NCI-H2107 (cell line): ENCODE measurements around the gene NT5C.
"Not testable (repeated sequence)": the region's sequence is repeated elsewhere in the genome, so short reads cannot be mapped to it uniquely, and the experiment has no call there.

ENCODE experiments used
- DNase-seq: peaks from one replicate; lab custom pipeline; 2025; lab: John Stamatoyannopoulos, UW

The NT5C gene

GRCh38 chr17:75144816-75145512, 13.4 kb upstream of the NT5C start:
- DNase-seq: no peak

- no peak for DNase-seq
These were observed 10.9 kb upstream of the NT5C start for GRCh38 chr17:75142236-75142971.

- no peak for DNase-seq
These were observed 7.0 kb upstream of the NT5C start for GRCh38 chr17:75138519-75138918.

DNA sequence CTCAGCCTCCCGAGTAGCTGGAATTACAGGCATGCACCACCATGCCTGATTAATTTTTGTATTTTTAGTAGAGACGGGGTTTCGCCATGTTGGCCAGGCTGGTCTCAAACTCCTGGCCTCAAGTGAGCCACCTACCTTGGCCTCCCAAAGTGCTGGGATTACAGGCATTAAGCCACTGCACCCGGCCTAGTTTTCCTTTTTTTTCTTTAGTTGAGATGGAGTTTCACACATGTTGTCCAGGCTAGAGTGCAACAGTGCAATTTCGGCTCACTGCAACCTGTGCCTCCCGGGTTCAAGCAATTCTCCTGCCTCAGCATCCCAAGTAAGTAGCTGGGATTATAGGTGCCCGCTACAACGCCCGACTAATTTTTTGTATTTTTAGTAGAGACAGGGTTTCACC, 6.2 kb upstream of the NT5C start:
- not testable (repeated sequence) for DNase-seq

DNA sequence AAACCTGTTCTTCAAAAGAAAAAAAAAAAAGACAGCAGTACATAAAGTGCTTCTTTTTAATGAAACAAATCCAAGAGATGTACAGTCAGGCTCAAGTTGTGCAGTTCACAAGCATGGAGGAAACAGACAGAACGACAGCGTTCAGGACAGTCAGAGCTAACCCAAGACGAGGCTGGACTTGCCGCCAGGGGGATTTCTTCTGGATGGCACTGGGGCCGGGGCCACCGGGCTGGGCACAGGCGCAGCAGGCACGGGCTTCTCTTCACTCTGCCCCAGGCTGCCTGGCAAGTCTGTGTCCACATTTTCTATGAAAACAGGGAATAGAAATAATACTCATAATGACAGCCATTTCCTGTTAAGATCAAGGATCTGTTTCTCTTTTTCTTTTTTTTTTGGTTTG, 4.4 kb upstream of the NT5C start:
- no peak for DNase-seq

GRCh38 chr17:75135452-75135851, 3.9 kb upstream of the NT5C start:
- DNase-seq: no peak

GRCh38 chr17:75133607-75134347, 2.2 kb upstream of the NT5C start:
- DNase-seq: not testable (repeated sequence)

GRCh38 chr17:75133001-75133400, 1.5 kb upstream of the NT5C start:
- DNase-seq: no peak

DNA sequence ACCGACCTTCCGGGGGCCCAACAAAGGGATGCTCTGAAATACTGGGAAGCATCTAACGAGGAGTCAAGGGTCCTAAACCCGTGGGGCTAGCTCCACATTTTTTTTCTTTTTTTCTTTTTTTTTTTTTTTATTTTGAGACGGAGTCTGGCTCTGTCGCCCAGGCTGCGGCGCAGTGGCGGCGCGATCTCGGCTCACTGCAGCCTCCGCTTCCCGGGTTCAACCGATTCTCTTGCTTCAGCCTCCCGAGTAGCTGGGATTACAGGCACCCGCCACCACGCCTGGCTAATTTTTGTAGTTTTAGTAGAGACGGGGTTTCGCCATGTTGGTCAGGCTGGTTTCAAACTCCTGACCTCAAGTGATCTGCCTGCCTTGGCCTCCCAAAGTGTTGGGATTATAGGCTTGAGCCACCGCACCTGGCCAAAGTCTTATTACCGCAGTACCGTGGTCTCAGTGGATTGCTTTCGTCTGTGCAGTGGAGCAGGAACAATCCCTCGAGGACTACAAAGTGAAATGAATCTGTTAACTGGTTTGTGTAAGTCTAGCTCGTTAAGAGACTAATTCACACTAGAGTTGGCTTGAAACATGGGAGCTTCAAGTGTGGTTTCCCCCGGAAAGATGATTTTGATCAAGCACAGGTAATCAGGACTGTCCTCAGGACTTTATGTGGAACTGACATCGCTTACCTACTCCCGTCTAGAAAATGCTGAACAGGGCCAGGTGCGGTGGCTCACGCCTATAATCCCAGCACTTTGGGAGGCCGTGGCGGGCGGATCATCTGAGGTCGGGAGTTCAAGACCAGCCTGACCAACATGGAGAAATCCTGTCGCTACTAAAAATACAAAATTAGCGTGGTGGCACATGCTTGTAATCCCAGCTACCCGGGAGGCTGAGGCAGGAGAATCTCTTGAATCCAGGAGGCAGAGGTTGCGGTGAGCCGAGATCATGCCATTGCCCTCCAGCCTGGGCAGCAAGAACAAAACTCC, 767 bp upstream of the NT5C start:
- DNase-seq: not testable (repeated sequence)

DNA sequence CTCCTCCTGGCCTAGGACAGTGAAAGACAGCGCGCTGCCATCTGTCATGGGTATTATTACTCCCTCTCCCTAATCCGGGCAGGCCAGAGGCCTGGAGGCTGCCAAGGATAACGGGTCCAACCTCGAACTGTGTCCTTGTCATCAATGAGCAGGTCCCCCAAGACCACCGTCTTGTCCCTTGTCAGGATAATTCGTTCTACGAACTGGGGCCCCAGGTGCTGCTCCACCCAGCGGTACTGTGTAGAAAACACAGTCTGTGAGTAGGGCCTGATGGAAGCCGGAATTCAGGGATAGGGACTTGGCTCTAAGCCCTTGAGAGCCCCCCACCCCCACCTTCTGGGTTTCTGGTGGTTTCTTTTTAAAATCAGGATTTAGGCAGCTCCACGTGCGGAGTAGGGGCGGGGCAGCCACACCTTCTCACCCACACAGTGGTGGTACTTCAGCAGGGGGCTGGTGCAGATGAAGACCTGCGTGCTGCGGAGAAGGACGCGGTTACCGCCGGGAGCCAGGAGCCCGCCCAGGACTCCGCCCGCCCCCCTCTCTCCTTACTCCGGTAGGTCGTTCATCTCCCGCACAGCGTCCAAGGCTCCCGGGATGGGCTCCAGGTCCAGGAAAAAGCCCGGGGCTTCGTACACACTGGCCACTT, 787 bp downstream of the NT5C start:
- peak; percentile 21 for DNase-seq

DNA sequence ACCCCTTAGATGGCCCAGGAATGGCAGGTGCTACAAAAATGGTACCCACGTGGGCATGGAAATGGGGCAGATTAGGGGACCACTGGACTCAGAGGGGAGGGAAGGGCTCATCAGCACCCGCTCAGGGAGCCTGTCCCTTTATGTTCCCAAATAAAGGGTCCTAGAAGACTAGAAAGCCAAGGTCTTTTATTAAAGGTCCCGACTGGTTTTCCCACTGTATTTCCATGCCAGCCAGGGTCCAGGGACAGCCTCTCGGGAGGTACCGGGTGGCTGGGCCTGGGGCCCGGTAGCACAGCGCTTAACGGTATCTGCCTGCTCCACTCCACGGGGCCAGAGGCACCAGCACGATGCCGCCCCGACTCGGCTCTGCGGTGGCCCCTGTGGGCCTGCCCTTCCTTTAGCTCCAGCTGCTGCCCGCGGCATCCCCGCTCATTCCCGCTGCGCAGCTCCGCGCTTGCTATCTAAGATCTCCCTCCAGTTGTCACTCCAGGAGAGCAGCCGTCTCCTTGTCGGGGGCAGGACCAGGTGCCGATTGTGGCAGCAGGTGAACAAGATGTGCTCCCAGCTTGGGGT, 1.4 kb downstream of the NT5C start:
- no peak for DNase-seq

DNA sequence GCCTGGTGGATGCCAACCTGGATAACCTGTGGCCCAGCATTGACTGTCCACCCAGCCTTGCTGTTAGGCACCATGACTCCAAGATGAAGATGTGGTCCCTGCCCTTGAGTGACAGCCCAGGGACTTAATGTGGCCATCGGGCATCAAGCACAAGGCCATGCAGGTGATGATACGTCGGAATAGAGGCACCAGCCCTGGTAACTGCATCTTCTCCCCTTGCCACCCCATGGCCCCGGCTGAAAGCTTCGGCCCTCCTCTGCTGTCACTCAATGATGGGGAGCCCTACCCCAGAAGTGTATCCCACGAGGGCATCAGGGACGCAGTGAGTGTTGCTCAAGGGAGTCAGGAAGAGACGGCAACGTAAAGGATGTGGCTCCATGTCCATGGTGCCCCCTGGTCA, 2.0 kb downstream of the NT5C start:
- no peak for DNase-seq

DNA sequence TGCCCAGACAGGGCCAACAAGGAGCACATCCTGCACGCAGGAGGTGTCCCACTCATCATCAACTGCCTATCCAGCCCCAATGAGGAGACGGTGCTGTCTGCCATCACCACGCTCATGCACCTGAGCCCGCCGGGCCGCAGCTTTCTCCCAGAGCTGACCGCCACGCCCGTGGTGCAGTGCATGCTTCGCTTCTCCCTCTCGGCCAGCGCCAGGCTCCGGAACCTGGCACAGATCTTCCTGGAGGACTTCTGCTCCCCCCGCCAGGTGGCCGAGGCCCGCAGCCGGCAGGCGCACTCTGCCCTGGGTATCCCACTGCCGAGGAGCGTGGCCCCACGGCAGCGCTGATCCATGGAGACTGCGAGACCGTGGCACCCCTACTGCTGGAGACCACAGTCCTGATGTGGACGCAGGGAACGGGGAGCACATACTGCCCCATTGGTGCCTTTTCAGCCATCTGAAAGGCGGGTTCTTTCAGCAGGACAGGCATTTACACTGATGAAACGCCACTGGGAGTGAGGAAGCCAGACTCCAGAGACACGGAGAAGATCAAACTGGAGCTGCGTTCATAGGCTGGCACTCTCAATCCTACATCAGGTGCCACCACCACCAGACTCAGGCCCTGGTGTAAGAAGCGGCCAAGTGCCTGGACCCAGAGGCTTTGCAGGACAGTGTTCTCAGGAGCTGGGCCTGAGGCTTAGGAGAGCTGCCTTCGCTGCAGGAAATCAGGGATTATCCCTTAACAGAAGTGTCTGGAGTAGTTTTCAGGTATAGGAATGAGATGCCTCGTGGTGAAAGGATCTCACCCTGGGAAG, 2.6 kb downstream of the NT5C start:
- no peak for DNase-seq

DNA sequence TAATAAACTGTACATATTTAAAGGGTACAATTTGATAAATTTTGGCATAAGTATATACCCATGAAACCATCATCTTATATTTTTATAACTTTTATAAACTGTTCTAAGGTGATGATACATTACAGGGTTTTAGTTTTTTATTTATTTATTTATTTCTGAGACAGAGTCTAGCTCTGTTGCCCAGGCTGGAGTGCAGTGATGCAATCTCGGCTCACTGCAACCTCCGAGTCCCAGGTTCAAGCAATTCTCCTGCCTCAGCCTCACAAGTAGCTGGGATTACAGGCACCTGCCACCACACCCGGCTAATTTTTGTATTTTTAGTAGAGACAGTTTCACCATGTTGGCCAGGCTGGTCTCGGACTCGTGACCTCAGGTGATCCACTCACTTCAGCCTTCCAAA, 3.6 kb downstream of the NT5C start:
- not testable (repeated sequence) for DNase-seq

- no peak for DNase-seq
These were observed 4.6 kb downstream of the NT5C start for GRCh38 chr17:75126954-75127353.

GRCh38 chr17:75125984-75126383, 5.6 kb downstream of the NT5C start:
- no peak for DNase-seq

DNA sequence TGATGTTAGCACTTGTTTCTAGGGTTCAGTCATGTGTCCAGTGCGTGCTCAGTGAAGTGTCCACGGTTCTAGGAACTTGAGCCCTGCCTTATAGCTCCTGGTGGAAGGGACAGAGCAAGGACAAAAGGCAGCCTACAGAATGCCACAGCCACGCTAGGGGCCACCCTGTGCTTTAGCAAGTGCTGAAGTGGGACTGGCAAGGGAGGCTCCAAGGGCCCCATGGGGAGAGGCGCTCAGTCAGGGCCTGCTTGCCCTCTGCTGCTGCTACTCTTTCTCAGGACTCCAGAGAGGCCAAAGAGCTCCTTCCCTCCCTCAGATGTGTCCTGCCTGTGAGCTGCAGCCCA, 6.8 kb downstream of the NT5C start:
- DNase-seq: no peak

GRCh38 chr17:75124041-75124818, 7.3 kb downstream of the NT5C start:
- peak; percentile 47 for DNase-seq

- DNase-seq: no peak
These were observed 13.2 kb downstream of the NT5C start for GRCh38 chr17:75118307-75118706.
